GM19372 (cell line): ENCODE data around the gene IL34.

Experiments
- ATAC-seq: cut with Tn5 transposase; IDR thresholded peaks from one replicate; pipeline ENCODE4 v1.9.1; 2021; ENCODE audit warnings: mild to moderate bottlenecking, low read depth, moderate library complexity; ENCODE audit not compliant: unreplicated experiment

The IL34 gene

DNA sequence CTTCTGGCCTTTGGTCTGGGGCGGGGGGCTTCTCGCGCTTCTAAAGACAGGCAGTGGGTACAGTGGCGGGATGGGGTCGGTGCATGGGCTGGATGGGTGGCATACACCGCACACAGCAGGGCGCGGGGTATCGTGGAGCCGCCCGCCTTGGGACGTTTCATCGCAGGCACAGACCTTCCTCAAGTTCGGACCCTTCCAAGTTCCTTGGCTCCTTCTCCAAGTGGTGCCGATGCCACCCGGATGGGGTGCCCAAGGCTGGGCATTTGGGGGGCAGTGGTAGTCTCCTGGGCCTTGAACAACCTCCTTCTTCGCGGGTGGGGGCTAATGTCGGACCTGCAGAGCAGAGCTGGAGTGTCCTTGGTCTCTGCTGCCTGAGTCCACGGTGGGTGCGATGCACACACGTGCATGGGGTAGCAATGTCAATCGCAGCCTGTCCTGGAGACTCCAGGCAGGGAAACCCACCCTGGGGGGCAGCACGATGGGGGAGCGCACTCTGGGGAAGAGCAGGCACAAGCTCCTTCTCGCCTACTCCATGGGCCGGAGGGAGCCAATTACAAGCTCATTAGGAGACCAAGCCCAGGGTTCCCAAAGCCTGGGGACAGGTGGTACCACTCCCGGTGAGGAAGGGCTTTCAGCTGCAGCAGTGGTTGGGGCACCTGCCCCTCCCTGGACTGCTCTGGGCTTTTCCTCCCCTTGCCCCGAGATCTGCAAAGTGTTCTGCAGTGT is 40.2 kb downstream of the IL34 start:
- ATAC-seq = no peak

DNA sequence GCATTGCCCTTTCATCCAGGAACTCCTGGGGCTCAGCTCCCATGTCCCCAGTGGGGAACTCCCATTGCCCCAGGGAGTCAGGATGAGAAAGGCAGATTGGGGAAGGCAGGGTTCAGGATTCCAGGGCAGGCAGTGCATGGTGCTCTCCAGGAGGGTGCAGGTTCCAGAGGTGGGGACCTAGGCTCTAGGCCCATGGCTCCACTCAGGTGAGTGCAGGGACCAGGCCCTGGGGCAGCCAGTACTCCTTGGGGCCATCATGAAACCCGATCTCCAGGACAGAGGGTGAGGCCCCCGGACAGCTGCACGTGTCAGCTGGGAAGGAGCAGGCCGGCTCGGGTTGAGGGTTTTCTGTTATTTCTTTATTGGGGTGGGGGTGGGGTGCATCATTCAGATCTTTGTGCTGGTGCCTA is 40.7 kb downstream of the IL34 start:
- no peak for ATAC-seq

DNA sequence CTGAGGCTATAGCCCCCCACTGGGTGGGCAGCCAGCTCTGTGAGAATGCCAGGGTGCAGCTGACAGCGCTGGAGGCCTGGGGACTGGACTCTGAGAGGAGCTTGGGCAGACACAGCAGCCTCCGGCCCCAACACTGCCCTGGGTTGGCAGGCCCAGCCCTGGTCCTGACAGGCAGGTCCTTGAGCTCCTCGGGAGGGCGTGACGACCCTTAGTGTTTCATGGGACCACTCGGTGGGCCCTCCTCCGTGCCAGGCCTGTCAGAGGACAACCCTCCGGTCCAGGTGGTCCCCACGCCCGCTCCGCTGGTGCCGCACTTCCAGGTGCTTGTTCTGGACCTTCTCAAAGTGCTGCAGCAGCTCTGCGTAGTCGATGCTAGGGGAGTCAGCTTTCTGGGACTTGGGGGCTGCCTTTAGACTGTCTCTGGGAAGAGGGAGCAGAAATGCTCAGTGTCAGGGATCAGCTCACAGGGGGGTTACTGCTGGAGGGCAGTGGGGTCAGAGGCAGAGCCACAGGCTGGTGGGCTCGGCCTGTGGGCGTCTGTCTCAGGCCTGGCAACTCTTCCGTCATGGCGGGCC is 41.4 kb downstream of the IL34 start:
- no peak for ATAC-seq

DNA sequence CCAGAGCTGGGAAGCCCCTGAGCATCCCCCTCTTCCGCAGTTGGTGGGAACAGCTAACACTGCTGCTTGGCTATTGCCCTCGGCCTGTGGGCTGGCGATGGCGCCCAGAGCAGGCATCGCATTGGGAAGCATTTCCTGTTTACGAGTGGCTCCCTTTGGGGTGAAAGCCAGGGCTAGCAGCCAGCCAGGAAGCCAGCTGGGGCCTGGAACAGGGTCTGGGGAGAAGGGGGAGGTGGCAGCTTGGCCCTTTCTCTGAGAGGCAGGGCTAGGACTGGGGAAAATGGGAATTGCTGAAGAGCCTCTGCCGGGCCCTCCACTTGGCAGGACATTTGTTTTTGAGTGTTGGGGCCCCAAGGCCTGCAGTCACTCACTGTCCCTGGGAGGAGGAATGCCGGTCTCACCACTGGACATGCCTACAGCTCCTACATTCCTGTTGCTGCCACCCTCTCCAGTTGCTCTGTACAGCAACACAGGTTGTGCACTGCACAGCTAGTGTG is 41.9 kb downstream of the IL34 start:
- ATAC-seq = no peak

DNA sequence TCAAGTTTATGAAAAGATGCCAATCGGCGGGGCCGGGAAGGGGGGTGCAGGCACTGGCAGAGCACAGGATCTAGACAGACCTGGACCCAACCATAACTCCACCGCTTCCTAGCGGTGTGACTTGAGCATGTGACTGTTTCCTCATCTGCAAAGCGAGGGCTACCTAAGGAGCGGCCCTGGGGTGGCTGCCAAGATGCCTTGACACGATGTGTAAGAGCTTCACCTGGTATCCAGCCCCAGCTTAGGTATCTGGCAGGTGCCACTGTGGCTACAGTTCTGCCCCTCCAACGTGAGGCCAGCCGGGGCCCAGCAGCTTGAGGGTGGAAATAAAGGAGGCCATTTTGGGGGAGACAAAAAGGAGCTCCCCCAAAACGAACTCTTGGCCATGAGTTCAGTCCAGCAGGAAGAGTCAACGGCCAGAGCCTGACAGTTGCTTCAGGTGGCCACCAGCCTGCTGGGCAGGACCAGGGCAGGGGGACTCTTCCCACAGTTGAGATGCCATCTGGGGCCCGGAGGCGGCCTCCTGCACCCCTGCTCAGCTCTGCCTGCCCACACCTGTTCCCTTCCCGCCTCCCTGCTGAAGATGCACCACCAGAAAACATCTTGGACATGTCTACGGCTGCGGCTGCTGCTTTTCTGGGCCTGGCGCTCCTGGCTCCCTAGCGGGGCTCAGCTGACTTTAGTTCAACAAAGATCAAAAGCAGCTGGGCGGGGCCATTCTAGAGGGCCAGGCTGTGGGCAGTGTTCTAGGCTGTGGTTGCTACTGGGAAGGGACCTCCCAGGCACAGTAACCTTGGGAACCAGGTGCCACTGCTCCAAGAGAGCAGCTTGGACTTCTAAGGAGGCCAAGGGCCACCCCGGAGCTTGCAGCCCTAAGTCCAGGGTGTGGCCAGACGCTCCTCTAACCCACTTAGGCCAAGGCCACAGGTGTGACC is 42.9 kb downstream of the IL34 start:
- no peak for ATAC-seq

DNA sequence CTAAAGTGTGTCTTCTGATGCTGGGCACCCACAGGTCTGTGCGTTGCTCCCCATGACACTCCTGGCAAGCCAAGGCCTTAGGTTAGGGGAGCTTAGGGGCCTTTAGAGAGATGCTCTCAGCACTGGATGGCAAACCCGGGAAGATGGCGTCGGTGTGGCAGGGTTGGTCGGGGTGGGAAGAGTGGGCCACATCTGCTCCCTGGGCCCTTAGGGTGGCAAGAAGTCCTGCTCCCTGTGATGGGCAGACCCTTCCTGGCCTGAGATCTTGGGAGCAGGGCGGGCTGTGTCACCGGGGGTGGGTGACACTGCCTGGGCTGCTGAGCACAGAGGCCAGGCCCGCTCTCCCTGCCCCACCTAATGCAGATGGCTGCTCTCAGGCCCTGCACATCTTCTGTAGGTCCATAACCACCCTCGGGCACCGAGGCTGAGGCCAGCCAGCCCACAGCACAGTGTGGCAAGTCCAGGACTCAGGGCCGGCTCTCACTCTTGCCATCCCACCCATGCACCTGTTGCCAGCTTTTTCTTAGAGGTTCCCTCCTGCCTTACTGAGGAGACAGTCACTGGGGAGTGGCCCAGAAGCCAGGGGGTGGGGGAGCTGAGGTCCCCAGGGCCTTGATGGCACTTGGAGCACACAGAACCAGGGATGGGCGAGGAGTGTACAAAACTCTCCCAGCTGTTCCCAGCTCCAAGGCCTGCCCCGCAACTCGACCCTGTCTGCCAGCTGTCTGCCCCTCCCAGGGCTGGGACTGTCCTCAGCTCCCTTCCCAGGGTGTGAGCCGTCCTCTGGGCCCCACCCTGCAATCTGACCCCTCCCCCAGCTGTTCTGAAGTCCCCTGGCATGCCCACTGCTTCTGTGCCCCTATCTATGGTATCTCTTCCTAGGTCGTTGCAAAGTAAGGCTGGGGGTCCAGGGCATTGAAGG is 43.9 kb downstream of the IL34 start:
- ATAC-seq = no peak

DNA sequence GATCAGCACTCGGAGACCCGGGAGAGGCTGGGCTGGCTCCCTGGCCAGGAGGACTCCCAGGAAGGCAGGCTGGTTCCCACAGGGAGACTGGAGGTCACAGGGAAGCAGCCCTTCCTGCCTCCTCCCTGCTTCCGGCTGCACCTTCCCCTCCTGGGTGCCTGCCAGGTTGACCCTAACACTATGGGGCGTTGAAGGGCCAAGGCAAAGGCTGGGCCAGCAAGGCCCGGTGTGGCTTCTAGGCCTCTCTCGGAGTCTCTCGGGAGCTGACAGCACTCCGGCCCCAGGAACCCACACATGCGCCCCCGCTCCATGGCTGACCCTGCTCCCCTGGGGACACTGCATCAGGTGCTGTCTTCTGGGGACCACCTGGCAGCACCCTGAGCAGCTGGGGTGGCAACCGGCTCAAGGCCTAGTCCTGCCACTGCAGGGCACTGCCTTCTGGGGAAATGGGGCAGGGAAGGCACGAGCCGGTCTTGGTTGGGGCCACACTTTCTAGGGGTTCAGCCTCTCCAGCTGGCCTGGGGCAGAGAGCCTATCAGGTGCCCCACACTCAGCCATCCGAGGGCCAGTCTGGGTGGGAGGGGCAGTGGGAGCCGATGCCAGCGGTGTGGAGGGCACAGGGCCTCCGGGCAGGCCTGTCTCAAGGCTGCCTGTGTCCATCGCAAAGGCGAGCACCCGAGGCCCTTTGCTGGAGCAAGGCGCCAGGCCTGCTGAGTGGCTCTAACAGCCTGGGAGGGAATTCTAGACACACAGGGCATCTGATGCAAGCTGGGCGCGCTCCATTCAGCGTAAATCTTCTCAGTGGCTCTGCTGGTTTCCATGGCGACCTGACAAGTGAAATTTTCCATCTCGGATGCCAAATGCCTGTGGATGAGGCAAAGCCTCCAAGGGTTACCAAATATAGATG is 45.1 kb downstream of the IL34 start:
- ATAC-seq = no peak

DNA sequence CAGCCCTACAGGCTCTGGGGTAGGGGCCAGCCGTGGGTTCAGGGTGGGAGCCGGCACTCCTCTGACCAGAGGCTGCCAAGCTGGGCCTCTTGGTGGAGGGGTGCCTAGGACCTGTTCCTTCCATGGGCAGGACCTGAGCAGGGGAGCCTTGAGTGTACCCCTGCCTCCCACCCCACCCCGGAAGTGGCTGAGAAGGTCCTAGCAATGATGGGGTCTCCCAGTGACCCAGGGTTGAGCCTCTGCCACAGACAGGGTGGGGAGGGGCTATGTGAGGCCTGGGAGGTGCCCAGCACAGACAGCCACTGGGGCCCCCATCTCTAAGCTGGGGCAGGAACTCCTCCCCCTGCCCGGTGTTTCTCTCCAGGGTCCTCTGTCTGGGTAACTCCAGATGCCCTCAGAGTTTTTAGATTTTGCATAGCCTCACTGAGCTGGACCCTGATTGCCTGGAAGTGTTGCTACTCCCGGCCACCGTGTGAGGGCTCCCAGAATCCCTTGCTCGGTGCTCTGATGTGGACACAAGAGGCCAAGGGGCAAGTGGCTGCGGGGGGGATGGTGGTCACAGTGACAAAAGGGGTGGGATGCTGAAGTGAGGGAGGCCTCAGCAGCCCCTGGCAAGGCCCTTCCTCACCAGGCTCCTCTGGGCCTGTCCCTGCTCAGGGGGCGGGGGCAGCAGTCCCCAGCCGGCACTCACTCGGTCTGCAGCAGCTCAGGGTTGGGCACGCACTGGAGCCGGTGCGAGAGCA is 45.9 kb downstream of the IL34 start:
- no peak for ATAC-seq

DNA sequence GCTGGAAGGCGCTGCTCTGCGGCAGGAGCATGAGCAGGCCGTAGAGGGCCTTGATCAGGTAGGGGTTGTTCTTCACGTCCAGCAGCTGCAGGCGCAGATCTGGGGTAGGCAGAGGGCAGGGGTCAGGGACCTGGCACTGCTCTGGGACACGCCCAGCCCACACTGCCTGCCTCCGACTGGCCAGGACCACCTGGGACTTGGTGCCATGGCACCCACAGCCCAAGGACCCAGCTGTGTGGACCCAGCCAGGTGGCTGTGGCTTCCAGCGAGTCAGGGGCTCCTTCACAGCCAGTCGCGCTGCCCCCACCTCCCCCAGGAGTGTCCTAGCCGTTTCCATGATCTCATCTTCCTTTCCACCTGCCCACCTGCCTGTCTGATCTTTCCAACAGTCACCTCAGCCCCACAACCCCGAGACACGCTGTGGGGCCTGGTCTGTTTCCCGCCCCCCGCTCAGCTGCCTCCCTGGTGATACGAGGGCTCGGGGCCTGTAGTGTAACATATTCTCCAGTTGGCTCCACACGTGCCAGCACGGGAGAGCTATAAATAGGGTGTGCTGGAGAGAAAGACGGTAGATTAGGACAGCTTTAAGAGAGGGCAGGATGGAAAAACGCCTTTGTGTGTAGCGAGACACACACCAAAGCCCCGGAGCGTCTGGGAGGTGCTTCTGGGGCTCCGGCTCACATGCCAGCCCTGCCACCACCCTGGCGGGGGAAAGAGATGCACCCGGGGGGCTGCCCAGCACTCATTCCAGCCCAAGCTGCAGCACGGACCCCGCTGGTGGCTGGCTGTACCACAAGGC is 46.7 kb downstream of the IL34 start:
- ATAC-seq = no peak

DNA sequence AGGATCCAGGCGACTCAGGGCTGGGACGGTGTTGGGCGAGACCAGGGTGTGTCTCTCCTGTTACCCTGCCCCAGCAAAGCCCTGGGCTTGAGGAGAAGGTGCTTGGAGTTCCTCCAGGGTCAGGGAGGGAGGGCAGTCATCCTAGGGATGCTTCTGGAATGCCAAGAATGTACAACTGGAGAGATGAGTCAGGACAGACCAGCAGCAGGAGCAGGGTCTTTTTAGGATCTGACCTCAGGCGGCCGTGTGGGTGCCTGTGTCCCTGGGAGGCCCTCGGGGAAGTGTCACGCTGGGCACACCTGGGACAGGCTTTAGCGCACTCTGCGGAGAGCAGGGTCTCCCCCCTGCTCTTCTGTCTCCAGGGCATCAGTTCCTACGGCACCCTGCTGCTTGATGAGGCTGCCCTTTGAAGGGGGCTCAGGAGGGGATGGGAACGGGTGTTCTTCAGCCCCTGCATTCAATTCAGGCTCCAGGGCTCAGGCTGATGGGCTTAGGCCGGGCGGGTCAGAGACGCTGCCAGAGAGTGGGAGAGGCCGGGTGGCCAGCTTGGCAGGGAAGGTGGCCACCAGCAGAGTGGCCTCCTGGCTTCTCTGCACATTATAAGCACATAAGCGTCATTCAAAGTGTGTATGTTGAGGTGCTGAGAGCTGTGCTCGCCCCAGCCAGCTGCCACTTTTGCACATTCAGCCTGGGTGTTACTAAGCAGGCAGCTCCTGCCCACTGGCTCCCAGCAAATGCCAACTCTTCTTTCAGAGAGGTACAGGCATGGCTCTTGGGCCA is 47.9 kb downstream of the IL34 start:
- no peak for ATAC-seq

DNA sequence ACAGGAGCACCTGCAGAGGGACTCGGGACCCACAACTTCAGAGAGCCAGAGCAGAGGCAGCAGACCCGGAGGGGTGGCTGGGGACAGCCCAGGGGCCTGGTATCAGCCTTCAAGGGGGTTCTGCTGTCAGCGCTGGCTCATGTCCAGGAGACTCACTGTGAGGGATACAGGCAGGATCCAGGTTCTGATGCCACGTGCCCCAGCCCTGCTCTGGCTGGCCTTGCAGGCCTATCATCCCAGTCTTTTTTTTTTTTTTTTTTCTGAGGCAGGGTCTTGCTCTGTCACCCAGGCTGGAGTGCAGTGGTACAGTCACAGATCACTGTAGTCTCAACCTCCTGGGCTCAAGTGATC is 48.5 kb downstream of the IL34 start:
- ATAC-seq = no peak

DNA sequence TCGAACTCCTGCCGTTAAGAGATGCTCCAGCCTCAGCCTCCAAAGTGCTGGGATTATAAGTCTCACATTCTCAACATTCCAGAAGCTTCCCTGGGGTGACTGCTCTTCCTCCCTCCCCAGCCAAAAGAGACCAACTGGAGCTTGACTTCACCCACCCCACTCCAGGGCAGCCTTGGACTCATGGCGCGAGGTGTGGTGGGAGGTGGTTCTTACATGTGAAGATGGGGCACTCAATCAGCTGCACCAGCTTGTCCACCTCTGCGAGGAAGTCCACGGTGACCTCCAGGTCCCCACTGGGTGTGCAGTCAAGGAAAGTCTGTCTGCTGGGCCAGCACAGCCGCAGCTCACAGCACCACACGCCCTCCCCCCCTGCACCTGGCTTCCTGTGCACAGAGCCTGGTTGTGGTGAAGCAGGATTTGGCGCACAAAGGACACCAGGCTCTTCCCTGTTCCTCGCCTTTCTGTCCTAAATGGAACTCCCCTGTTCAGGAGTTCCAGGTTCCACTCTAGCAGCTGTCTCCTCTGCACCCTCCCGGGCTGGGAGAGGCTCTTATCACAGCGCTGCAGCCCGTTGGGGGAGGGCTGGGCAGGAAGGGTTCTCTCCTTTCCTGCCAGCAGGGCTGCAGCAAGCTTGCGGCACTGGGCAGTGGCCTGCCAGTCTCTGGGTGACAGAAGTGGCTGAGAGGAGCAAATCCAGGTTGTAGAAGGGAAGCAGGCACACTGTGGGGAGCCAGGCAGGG is 49.1 kb downstream of the IL34 start:
- ATAC-seq = no peak

DNA sequence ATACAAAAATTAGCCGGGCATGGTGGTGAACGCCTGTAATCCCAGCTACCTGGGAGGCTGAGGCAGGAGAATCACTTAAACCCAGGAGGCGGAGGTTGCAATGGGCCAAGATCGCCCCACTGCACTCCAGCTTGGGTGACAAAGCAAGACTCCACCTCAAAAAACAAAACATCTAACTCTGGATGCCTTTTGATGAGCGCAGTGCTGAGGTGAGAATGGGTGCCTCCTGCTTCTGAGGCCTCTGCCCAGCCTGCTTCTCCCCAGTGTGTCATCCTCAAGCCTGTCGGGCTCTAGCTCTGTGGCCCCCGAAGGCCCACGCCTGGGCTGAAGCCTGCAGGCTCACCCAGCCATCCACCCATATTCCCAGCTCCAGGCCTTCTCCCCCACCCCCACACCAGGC is 50.0 kb downstream of the IL34 start:
- ATAC-seq = no peak

DNA sequence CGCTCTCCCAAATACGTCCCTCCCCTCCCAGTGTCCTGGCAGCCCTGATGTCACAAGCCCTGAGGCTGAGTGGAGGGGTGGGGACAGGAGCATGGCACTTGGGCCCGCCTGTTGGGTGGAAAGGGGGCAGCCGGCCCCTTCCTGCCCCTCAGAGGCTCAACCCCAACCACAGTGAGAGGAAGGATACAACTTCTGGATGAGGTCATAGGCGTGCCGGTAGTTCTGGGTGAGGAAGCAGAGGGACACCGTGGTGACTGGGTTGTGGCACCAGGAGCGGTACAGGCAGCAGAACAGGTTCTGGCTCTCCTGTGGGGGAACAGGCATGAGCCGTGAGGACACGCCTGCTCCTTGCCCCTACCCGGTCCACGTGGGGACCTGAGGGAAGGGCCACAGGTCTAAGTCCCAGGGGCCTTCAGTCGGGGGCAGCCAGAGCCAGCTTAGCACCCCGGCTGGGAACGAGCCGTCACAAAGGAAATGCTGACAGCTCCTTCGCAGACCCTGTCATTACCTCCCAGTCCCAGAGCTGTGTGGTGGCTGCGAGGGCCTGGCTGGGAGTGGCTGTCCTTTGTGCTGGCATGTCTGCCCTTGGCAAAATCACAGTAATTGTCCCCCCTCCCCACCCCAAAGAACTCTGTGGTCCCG is 50.7 kb downstream of the IL34 start:
- no peak for ATAC-seq

DNA sequence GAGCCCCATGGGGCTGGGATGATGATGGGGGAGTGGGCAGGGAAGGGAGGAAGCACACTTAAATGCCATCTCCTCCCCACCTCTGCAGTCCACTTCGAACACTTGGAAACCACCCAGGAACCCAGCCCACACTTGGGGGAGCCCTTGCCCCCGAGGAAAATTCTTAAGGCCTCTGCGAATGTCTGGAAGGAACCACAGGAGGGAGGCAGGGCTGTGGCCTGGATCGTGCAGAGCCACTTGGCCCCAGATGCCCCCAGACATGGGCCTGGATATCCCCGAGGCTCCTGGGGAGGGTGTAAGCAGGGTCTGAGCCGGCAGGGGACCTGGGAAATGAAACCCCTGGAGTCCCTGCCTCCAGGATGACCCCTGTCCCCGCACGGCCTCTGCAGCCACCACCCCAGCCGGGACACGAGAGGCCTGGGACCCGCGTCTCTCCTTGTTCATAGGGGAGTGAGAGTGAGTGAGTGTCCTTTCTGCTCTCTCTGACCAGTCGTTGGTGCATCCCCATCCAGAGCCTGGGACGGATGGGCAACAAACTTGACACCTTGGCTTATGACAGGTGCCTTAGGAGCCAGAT is 51.3 kb downstream of the IL34 start:
- no peak for ATAC-seq

DNA sequence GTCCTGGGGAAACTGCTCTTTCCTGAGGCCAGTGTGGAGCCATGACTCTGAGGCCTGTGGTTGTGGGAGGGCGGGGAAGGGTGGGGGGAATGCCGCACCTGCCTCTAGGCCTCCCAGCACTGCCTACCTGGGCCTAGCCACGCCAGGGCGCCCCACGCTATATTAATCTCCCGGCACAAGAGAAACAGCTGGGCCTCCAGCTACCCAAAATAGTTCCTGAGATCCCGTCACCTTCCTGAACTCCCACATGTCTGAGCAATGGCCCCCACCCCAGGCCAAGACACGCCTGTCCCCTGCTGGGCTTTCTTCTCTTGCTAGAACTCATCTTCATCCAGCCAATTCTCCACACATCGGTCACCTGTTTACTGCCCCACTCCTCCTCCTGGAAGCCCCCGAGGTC is 52.5 kb downstream of the IL34 start:
- ATAC-seq = no peak
